Activated CD4-positive, alpha-beta T cell treated with anti-CD3 and anti-CD28 coated beads for 48 hours (primary cell): Measurements from ENCODE around the gene CALHM2.
"Not testable (repeated sequence)": the region's sequence is repeated elsewhere in the genome, so short reads cannot be mapped to it uniquely, and the experiment has no call there.

ENCODE experiments used
- DNase-seq: peaks from one replicate; pipeline ENCODE4 v3.0.0-alpha.2; 2020

CALHM2 gene

GRCh38 chr10:103449208-103450144 is 2.7 kb downstream of the CALHM2 start:
- DNase-seq = no peak

DNA sequence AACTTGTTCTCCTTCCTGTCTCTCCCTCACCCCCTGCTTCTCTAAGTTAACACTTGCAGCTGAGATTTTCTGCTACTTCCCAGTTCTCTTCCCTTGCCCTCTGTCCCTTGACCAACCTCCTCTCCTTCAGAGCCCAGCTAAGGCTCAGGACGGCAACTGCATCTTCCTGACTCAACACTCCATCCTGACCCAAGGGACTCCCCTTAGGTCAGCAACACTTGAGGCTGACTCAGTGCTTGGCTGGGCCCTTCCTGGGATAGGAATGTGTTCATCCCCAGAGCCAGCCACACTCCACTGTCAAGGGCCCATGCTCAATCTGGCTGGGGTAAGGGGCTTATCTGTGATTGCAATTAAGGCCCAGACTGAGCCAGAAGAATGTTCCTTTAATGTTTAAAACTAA is 3.4 kb downstream of the CALHM2 start:
- no peak for DNase-seq

DNA sequence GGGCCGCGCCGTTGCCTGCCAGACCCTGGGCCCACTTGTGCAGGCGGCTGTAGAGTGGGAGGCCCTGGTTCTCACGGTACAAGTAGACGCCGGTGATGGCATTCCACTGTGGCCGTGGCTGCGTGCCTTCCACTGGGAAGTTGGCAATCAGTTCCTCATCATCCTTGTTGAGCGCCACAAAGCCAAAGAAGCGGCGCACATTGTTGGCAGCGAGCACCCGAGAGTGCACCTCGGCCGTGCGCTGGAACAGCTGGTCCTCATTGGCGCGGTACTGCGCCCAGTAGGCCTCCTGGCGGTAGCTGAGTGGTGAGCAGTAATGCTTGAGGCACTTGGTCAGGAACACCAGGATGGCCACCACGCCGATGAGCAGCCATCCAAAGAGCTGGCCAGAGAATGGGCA is 5.0 kb downstream of the CALHM2 start:
- no peak for DNase-seq

GRCh38 chr10:103445767-103446567 is 6.2 kb downstream of the CALHM2 start:
- no peak for DNase-seq

DNA sequence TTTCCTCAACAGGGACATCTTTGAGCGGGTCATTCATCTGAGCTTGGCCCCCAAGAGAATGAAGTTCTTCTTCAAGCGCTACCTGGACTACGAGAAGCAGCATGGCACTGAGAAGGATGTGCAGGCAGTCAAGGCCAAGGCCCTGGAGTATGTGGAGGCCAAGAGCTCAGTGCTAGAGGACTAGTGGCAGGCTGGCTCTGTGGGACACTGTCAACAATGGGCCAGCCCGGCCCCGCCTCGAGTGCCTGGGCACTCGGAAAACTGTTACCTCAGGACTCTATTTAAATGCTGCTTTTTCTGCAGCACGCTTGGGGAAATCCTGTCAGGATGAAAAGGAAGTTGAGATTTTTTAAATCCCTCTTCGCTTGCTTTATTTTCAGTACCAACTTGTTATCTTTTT is 6.8 kb downstream of the CALHM2 start:
- DNase-seq = no peak

GRCh38 chr10:103444478-103444877 is 7.7 kb downstream of the CALHM2 start:
- no peak for DNase-seq

DNA sequence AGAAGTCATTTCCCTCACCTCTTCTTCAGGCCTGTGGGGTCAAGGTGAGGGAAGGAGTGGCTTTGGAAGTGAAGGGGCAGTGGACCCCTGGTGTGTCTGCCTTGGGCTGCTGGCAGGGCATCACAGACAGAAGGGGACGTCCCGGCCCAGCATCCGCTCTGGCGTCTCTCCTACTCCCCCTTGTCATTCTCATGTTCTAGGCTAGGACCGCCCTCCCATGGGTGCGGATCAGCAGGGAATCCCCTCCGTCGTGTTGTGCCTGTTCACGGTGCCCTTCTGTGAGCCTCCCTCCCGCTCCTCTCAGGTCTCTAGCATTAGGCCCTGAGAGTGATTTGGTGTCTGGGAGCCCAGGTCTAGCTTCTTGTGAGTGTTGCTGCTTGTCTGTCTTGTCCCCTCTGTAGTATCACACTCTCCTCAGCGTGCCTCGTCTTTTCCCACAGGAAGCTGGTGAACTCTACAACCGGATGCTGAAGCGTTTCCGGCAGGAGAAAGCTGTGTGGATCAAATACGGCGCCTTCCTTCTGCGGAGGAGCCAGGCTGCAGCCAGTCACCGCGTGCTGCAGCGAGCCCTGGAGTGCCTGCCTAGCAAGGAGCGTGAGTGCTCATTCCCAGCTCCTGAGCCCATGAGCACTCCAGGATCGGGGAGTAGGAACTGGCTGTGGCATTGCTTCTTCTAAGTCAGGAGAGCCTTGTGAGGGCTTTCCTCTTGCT is 8.5 kb downstream of the CALHM2 start:
- no peak for DNase-seq

DNA sequence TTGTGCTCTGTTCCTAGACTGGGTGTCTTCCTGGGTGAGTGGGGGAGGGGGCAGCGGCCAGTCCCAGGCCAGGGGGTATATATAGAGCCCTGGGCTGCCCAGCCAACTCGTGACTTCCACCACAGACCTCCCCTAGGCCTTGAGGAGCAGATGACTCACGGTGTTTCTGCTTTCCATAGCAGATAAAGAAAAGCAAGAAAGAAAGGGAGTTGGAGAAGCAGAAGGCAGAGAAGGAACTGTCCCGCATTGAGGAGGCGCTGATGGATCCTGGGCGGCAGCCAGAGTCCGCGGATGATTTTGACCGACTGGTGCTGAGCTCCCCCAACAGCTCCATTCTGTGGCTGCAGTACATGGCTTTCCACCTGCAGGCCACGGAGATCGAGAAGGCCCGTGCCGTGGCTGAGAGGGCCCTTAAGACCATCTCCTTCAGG is 10.1 kb downstream of the CALHM2 start:
- no peak for DNase-seq

DNA sequence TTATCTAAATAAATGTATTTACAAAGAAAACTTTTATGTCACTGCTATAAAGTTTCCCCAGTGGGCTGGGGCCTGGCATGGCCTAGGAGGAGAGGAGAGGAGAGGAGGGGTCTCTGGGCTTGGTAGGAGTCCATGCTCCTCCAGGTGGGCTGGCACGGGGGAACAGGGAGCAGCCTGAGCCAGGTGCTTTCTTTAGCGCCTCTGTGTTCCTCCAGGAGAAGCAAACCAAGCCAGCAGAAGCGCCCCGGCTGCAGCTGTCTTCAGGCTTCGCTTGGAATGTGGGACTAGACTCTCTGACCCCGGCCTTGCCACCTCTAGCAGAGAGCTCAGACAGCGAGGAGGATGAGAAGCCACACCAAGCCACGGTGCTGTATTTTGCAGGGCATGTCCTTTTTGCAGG is 10.6 kb downstream of the CALHM2 start:
- DNase-seq = no peak

GRCh38 chr10:103441206-103441605 is 11.0 kb downstream of the CALHM2 start:
- DNase-seq = no peak

DNA sequence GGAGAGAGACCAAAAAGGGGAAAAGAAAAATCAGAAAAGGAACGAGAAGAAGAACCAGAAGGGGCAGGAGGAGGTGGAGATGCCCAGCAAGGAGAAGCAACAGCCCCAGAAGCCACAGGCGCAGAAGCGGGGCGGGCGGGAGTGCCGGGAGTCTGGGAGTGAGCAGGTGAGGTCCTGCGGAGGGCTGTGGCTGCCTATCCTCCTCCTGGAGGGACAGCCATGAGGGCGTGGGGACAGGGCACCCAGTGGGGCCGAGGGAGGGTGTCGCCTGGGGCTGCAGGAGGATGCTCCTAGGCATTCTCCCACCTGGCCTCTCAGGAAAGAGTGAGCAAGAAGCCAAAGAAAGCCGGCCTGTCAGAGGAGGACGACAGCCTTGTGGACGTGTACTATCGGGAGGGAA is 11.8 kb downstream of the CALHM2 start:
- DNase-seq = no peak

DNA sequence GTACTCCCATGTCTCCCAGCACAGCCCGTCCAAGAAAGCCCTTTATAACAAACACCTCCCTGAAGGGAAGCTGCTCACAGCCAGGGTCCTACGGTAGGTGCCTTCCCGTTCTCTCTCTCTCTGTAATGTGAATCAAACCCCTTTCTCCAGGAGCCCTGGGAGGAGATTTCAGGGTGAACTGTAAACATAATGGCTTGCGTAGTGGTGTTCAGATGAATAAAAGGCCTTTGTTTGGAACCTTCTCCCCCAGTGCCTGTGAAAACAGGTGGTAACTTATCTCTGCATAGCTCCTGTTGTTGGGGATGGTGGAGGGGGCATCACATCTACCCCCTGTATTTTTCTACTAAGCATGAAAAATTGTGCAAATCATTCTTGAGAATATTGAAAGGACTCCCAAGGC is 12.4 kb downstream of the CALHM2 start:
- DNase-seq = no peak

DNA sequence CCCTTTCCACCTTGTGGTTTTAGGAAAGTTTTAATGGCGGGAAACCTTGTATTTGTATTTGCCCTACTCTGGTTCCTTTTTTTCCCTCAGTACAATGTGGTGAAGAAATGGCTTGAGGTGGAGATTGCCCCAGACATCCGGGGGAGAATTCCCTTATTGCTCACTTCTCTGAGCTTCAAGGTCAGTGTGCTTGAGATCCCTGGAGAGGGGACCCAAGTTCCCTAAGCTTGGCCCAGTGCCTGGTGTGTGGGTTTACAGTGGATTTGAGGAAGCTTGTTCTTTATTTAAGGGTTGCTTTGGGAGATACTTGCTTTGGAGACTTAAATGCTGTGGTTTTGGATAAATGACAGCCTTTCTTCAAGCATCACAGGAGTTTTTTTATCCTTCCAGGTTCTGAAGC is 18.3 kb downstream of the CALHM2 start:
- no peak for DNase-seq

GRCh38 chr10:103431902-103432301 is 20.3 kb downstream of the CALHM2 start:
- no peak for DNase-seq

DNA sequence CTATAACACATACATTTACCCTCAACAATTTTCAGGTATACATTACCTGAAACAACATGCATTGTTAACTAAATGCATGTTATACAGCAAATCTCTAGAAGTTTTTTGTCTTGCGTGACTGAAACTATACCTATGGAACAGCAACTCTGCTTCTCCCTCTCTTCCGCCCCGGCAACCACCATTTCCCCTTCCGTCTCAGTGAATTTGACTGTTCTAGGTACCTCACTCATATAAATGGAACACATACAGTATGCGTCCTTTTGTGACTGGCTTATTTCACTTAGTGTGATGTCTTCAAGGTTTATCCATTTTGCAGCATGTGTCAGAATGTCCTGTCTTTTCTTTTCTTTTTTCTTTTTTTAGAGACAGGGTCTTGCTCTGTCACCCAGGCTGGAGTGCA is 22.5 kb downstream of the CALHM2 start:
- no peak for DNase-seq

- no peak for DNase-seq
Measured at GRCh38 chr10:103428989-103429643, 23.1 kb downstream of the CALHM2 start.

DNA sequence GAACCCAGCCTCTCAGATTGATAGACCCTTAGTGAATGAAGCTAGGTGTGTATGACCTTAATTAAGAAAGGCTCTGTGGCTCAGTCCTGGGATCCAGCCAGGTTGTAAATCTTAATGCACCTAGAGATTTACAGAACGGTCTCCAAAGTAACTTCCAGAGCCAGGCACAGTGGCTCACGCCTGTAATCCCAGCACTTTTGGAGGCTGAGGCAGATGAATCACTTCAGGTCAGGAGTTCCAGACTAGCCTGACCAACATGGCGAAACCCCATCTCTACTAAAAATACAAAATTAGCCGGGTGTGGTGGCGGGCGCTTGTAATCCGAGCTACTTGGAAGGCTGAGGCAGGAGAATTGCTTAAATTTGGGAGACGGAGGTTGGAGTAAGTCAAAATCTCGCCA is 24.3 kb downstream of the CALHM2 start:
- DNase-seq = no peak

DNA sequence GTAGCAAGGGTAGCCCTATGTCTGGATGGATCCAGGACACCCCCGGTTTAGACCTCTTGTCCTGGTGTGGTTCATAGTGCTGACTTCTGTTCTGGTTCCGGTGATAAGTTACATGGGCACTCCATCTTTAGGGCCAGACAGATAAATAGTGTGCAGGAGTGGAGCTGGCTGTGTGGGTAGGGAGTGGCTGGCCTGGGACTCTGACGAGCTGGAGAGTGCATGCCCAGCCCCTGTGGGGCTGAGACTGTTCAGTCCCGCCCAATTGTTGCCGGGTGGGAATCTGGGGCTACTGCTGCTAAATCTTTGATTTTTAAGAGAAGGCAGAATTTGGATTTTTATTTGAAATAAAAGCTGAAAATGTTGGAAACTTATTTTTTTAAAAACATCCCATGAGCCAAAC is 28.4 kb downstream of the CALHM2 start:
- no peak for DNase-seq

DNA sequence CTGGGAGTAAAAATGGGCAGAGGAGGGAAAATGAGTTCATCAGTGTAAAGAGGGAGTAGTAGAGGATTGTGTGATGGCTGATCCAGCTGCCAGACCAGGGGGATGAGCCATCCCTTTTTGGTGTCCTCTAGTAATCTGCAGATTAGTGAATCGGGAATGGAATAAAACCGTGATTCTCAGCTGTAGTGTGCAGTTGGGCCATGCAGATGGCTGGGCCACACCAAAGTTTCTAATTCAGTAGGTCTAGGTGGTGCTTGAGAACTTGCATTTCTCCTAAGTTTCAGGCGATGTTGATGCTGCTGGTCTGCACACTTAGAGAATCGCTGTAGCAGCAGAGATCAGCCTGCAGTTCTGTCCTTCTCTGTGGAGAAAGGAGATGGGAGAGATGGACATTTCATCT is 33.1 kb downstream of the CALHM2 start:
- no peak for DNase-seq

- no peak for DNase-seq
Measured at GRCh38 chr10:103417601-103418000, 34.6 kb downstream of the CALHM2 start.

GRCh38 chr10:103417148-103417469 is 35.1 kb downstream of the CALHM2 start:
- DNase-seq = not testable (repeated sequence)

DNA sequence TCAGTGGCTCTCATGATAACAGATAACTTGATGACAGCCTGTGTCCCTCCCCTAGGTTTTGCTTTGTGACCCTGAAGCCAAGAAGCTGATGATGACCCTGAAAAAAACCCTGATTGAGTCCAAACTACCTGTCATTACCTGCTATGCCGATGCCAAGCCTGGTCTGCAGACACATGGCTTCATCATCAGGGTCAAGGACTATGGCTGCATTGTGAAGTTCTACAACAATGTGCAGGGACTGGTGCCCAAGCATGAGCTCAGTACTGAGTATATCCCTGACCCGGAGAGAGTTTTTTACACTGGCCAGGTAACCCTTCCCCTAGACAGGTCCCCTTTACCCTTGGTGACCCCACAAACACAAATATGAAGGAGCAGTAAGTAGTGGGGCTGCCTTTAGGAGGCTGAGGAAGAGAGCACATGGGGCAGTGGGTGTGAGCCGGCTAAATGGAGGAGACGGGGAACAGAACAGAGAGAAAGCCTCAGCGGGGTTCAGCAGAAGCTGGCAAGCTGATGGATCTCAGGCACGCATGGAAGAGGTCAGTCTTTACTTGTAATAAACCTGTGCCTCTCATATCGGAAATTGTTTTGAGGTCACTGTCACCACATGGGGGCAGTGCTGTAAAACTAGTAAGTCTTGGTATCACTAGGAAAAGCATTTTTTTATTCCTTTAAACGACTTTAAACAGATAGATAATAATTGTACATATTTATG is 35.6 kb downstream of the CALHM2 start:
- DNase-seq = peak; percentile 45
